Measurements from ENCODE around the gene CCNY.

CCNY gene

DNA sequence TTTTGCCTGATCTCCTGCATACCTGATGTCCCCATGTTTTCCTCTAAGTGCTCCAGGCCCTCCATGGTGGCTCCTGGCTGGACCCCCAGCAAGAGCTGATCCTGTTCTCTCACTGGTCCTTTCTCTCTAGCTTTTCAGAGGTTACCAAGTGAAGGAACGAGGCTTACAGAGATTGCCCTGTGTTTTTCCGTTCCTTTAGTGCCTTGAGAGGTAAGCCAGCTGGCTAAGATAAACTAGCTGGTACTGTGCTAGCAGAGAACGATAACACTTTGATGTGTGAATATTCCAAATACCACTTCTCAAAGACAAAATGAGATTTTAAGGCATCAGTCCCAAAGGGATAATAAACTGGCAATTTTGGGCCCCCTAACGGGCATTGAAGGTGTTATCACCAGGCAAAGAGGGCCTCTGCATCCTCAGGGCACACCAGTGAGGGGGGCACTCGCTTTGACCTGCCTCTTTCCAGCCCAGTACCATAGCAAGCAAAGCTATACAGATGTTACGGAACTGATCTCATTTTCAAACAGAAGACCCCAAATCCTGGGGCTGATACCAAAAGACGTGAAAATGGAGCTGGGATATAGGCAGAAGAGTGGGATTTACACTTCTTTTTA, 8.4 kb upstream of the CCNY start:
- Histone ChIP-seq H3K9me3 (ENCODE audit: severe bottlenecking) (no peaks in the 10 kb centered on the region), H3K27me3 (ENCODE audit: insufficient read depth, low read depth, severe bottlenecking) (no peaks in the 10 kb centered on the region), H3K36me3 (no peaks in the 10 kb centered on the region), H3K4me3 (ENCODE audit: low read depth, low read length) (no peak overlapping the region), H3K27ac (no peak overlapping the region)
- TF ChIP-seq, protein P1, sequence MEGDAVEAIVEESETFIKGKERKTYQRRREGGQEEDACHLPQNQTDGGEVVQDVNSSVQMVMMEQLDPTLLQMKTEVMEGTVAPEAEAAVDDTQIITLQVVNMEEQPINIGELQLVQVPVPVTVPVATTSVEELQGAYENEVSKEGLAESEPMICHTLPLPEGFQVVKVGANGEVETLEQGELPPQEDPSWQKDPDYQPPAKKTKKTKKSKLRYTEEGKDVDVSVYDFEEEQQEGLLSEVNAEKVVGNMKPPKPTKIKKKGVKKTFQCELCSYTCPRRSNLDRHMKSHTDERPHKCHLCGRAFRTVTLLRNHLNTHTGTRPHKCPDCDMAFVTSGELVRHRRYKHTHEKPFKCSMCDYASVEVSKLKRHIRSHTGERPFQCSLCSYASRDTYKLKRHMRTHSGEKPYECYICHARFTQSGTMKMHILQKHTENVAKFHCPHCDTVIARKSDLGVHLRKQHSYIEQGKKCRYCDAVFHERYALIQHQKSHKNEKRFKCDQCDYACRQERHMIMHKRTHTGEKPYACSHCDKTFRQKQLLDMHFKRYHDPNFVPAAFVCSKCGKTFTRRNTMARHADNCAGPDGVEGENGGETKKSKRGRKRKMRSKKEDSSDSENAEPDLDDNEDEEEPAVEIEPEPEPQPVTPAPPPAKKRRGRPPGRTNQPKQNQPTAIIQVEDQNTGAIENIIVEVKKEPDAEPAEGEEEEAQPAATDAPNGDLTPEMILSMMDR (IDR thresholded peaks at IDR 0.05; ENCODE audit: low read depth, low read length): no peak
- no peak for DNase-seq

DNA sequence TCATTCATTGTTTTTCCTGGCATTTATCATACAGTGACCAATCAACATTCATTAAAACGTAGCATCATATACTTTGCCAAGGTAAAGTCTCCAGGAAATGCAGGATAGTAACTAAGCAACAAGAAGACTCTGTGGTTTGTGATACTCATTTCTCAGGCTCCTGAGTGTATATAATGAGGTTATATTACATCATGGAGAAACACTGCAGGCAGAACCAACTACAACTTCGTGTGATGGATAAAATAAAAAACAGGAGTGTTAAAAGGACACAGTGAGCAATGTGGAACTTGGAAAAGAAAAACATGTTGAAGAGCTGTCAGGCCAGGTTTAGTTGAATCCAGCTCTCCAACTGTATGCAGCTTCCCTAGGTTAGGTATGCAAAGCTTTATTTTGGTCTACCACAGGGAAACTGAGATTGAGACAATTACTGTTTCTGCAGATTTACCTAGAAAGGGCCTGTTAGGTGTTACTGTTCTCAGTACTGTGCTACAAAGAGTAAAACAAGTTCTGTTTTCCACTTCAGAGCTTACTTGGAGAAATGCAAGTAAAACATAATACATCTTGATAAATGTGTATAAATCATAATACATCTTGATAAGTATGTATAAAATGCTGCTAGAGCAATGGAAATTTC, 7.8 kb upstream of the CCNY start:
- no peak for DNase-seq
- TF ChIP-seq, protein P1 (IDR thresholded peaks at IDR 0.05; ENCODE audit: low read depth, low read length): no peak
- H3K27me3 ChIP-seq (ENCODE audit: insufficient read depth, low read depth, severe bottlenecking): no peaks in the 10 kb centered on the region
- H3K4me3 ChIP-seq (ENCODE audit: low read depth, low read length): no peak overlapping the region
- H3K9me3 ChIP-seq (ENCODE audit: severe bottlenecking): no peaks in the 10 kb centered on the region
- H3K27ac ChIP-seq: no peak overlapping the region; the same call in 1 of the 2 replicates
- H3K36me3 ChIP-seq: no peaks in the 10 kb centered on the region

DNA sequence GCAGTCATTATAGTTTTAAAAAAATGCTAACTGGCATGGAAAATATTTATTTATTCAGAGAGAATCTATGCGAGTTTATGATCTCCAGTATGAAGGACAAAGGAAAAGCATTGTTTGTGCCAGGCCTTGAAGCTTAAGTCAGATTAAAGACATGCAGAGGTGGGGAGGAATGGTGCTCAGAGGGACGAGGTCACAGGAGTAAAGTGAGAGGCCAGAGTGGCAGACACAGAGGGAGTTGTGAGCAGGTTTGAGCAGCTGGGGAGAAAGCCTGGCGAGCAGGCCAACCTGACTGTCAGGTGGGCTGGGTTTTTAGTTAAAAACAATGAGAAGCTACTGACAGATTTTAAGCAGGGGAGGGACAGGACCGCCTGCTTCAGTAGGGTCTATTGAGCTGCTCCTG, 6.8 kb upstream of the CCNY start:
- Histone ChIP-seq H3K36me3 (peaks cover 4% of the 10 kb centered on the region; the same call in 1 of the 2 replicates), H3K9me3 (ENCODE audit: severe bottlenecking) (no peaks in the 10 kb centered on the region), H3K27me3 (ENCODE audit: insufficient read depth, low read depth, severe bottlenecking) (no peaks in the 10 kb centered on the region), H3K4me3 (ENCODE audit: low read depth, low read length) (no peak overlapping the region; the same call in 1 of the 2 replicates), H3K27ac (peak overlapping the region; percentile 62)
- TF ChIP-seq, protein P1 (IDR thresholded peaks at IDR 0.05; ENCODE audit: low read depth, low read length): no peak
- DNase-seq: peak; percentile 56

DNA sequence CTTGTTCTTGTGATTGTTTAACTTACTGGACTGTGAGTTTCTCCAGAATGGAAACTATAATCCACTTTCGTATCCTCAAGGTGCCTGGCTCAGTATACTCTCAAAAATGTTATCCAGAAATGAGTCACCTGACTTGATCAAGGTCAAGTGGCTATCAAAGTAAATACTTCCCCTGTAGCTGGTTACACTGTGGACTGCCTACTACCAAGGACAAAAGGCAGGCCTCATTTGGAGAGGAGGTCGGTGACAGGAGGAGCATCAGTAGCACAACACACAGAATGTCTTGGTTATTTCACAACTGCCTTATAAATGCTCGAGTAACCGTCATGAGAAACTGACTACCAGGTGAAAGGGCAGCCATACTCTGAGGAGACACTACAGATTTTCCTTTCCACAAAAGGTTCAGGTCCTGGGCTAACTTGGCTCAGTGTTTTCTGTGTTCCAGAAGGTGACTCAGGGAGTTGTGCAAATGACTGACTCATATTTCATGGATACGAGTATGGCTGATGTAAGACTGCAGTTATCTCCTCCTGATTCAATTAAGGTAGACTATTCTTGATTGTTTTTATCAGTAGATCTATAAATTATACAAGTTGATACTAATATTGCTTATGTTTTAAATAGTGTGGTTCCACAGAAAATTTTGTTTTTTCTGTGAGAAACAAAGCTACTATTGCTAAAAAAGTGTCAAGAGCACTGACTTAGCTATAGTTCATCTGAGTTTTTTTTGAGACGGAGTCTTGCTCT, 4.2 kb upstream of the CCNY start:
- peaks cover 4% of the 10 kb centered on the region; the same call in 1 of the 2 replicates for H3K36me3 ChIP-seq
- H3K4me3 ChIP-seq (ENCODE audit: low read depth, low read length): no peak overlapping the region
- no peaks in the 10 kb centered on the region for H3K9me3 ChIP-seq (ENCODE audit: severe bottlenecking)
- H3K27ac ChIP-seq: no peak overlapping the region
- TF ChIP-seq, protein P1 (IDR thresholded peaks at IDR 0.05; ENCODE audit: low read depth, low read length): no peak
- H3K27me3 ChIP-seq (ENCODE audit: insufficient read depth, low read depth, severe bottlenecking): no peaks in the 10 kb centered on the region
- DNase-seq: no peak

DNA sequence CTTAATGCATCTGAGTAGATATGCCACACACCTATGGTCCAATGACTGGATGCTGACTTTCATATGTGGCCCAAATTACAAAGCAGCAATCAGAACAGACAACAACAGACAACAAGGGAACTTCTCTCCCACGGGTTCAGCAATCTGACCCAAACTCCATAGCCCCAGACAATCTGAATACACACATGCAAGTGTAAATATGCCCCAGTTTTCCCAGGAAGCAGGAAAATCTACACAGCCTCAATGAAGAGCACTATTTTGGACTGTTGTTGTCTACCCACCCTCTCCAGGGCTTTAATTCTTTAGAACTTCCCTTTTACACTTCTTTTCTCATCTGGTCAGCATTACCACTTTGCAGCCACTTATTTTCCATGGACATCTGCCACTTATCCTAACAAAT, 2.0 kb upstream of the CCNY start:
- DNase-seq: no peak
- H3K4me3 ChIP-seq (ENCODE audit: low read depth, low read length): no peak overlapping the region
- H3K27ac ChIP-seq: no peak overlapping the region
- peaks cover 4% of the 10 kb centered on the region; the same call in 1 of the 2 replicates for H3K36me3 ChIP-seq
- H3K27me3 ChIP-seq (ENCODE audit: insufficient read depth, low read depth, severe bottlenecking): no peaks in the 10 kb centered on the region
- no peaks in the 10 kb centered on the region for H3K9me3 ChIP-seq (ENCODE audit: severe bottlenecking)
- TF ChIP-seq, protein P1 (IDR thresholded peaks at IDR 0.05; ENCODE audit: low read depth, low read length): no peak
